MCF 10A (cell line): ENCODE data around the gene PLXDC2. TPM values are rescaled to one million over a fixed set of nuclear protein-coding genes. Genes with fewer than 3 reads are reported as not detected.

Experiments
- BruUV-seq: library from RNA; stranded (reverse); fragments of 400-500 nt; replicated peaks from 2 replicates; lab custom pipeline; 2021; lab: Mats Ljungman, UMichigan
- CTCF ChIA-PET: fragments of 300-600 bp; sonication (Branson Sonifier 250); formaldehyde crosslinking; extraction: SDS; loops from one replicate; lab custom pipeline; 2021; ENCODE audit warnings: antibody characterized with exemption, inconsistent platforms; lab: Yijun Ruan, JAX
- POLR2A ChIA-PET: fragments of 300-600, 350-650 bp; sonication (Branson Sonifier 250); formaldehyde crosslinking; extraction: SDS; loops from one replicate; lab custom pipeline; 2020; ENCODE audit warnings: antibody characterized with exemption, inconsistent platforms; lab: Yijun Ruan, JAX
- DNase-seq: peaks from one replicate; pipeline ENCODE4 v3.0.0-alpha.2; 2018; ENCODE audit not compliant: unreplicated experiment
- H3K27ac Mint-ChIP-seq: one replicate; pipeline ENCODE4 v1.8.0; 2022; ENCODE audit warnings: mild to moderate bottlenecking, low read depth, mixed read lengths; ENCODE audit not compliant: unreplicated experiment
- H3K27me3 Mint-ChIP-seq: one replicate; pipeline ENCODE4 v1.8.0; 2022; ENCODE audit warnings: mixed read lengths; ENCODE audit not compliant: insufficient read depth, unreplicated experiment
- H3K36me3 Mint-ChIP-seq: one replicate; pipeline ENCODE4 v1.8.0; 2022; ENCODE audit warnings: mild to moderate bottlenecking, moderate library complexity, mixed read lengths; ENCODE audit not compliant: insufficient read depth, unreplicated experiment
- H3K4me1 Mint-ChIP-seq: one replicate; pipeline ENCODE4 v1.8.0; 2022; ENCODE audit warnings: mixed read lengths; ENCODE audit not compliant: insufficient read depth, unreplicated experiment
- H3K4me3 Mint-ChIP-seq: one replicate; pipeline ENCODE4 v1.8.0; 2022; ENCODE audit warnings: mild to moderate bottlenecking, moderate library complexity, mixed read lengths; ENCODE audit not compliant: unreplicated experiment
- H3K9me3 Mint-ChIP-seq: one replicate; pipeline ENCODE4 v1.8.0; 2022; ENCODE audit warnings: mixed read lengths; ENCODE audit not compliant: unreplicated experiment
- intact Hi-C: fragments of 100-400 bp; cut with micrococcal nuclease; formaldehyde crosslinking; loops from 2 replicates; pipeline ENCODE4 v1.14.1; 2022
- total RNA-seq: library from RNA; stranded (reverse); gene quantifications from 2 replicates; pipeline ENCODE4 v1.2.3, GENCODE V29; 2022
- TF ChIP-seq, protein P1 (sequence below): fragments of 200-600 bp; IDR thresholded peaks from one replicate; pipeline ENCODE4 v1.8.0; 2022; ENCODE audit warnings: antibody characterized with exemption, mild to moderate bottlenecking; ENCODE audit not compliant: unreplicated experiment

Gene PLXDC2
- total RNA-seq, 1 experiment from 2014 or later = 23.3 TPM

DNA sequence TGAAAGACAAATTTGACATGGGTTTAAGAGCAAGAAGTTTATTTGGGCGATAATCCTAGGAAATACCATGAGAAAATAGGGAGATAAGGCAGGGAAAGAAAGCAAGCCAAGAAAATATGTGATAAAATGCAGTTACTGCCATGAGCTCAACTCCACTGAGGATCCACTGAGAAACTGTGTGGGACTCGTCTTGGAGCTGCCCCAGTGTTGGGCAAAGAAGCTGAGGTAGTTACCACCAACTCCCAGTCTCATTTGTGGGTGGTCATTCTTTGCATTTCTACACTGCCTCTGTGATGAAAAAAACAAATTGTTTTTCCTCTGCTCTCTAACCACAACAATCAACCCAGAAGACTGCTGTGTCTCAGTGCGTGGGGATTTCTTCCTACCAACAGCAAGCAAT is 498.2 kb downstream of the PLXDC2 start:
- no TSS peak for BruUV-seq
- Mint-ChIP-seq H3K9me3 (no peaks in the 10 kb centered on the region), H3K36me3 (no peaks in the 10 kb centered on the region), H3K27me3 (no peaks in the 10 kb centered on the region), H3K27ac (no peak overlapping the region), H3K4me3 (no peak overlapping the region), H3K4me1 (no peaks in the 10 kb centered on the region)
- ChIA-PET CTCF (interaction anchor here (0.6 to 1.7 kb wide), 2 partner anchors 12 to 375 kb away, joined by 3 to 4 read pairs; no protein-coding TSS in a partner anchor), POLR2A (no interaction called here)
- intact Hi-C loops = no loop called here
- DNase-seq = no peak
- TF ChIP-seq, protein P1, sequence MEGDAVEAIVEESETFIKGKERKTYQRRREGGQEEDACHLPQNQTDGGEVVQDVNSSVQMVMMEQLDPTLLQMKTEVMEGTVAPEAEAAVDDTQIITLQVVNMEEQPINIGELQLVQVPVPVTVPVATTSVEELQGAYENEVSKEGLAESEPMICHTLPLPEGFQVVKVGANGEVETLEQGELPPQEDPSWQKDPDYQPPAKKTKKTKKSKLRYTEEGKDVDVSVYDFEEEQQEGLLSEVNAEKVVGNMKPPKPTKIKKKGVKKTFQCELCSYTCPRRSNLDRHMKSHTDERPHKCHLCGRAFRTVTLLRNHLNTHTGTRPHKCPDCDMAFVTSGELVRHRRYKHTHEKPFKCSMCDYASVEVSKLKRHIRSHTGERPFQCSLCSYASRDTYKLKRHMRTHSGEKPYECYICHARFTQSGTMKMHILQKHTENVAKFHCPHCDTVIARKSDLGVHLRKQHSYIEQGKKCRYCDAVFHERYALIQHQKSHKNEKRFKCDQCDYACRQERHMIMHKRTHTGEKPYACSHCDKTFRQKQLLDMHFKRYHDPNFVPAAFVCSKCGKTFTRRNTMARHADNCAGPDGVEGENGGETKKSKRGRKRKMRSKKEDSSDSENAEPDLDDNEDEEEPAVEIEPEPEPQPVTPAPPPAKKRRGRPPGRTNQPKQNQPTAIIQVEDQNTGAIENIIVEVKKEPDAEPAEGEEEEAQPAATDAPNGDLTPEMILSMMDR = no peak

DNA sequence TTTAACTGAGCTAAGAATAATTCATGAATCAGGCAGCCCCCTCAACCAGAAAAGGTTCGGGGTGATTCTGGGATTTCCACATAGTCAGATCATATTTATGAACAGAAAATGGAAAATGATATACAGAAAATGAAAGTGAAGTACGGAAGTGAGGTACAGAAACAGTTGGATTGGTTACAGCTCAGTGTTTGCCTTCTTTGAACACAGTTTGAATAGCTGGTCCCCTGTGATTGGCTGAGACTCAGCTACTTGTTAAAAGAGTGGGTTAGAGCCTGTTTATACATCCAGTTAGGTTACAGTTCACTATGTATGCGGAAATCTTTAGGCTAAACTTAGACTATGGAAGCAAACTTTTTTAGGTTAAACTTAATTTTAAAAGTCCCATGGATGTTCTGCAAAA is 511.7 kb downstream of the PLXDC2 start:
- no peak for DNase-seq
- POLR2A ChIA-PET = no interaction called here

DNA sequence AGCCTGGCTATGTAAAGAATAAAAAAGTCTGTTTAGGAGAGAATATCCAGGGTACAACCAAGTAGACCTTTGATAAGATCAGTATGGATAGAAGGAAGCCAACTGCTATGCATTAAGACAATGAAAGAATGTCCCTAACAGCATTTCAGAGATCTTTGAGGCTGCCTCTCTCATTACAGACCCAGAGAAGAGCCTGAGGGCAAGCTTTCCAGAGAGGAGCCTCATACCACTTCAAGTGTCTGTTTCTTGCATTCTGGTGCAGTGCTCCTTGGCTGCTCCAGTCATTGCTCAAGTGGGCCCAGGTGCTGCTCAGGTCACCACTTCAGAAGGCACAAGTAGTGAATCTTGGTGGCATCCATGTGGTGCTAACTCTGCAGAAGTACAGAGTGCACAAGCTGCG is 514.0 kb downstream of the PLXDC2 start:
- Mint-ChIP-seq H3K9me3 (no peaks in the 10 kb centered on the region), H3K27ac (no peak overlapping the region), H3K36me3 (no peaks in the 10 kb centered on the region), H3K27me3 (no peaks in the 10 kb centered on the region), H3K4me1 (no peaks in the 10 kb centered on the region), H3K4me3 (no peak overlapping the region)
- TF ChIP-seq, protein P1 = no peak
- DNase-seq = no peak
- ChIA-PET CTCF (no interaction called here), POLR2A (no interaction called here)
- no TSS peak for BruUV-seq
- intact Hi-C loops = no loop called here

More for the DNA sequence above, 511.7 kb downstream of the PLXDC2 start:
- TF ChIP-seq, protein P1 = no peak
- CTCF ChIA-PET = no interaction called here
- no TSS peak for BruUV-seq
- Mint-ChIP-seq H3K27me3 (no peaks in the 10 kb centered on the region), H3K9me3 (no peaks in the 10 kb centered on the region), H3K4me1 (no peaks in the 10 kb centered on the region), H3K27ac (no peak overlapping the region), H3K4me3 (no peak overlapping the region), H3K36me3 (no peaks in the 10 kb centered on the region)
- intact Hi-C loops = no loop called here

DNA sequence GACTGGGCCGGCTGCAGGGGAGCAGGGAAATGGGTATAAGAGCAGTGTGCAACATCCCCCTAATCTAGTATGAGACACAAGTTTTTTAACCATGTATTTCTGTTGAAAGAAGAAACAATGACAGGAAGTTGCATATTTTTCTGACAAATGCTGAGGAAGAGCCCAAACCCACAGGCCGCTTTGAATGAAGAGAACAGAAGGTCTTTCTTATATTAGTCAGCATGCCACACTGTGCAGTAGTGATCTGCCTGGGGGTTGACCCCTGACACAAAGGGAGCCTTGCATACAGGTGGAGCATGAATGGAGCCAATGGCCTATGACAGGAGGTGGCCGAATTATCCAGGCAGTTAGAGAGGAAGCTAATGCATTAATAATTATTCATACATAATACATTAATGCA is 518.3 kb downstream of the PLXDC2 start:
- no peak for DNase-seq
- ChIA-PET CTCF (no interaction called here), POLR2A (no interaction called here)
- H3K9me3 Mint-ChIP-seq = peaks cover 16% of the 10 kb centered on the region
- no TSS peak for BruUV-seq
- H3K27ac Mint-ChIP-seq = no peak overlapping the region
- no peak overlapping the region for H3K4me3 Mint-ChIP-seq
- H3K27me3 Mint-ChIP-seq = no peaks in the 10 kb centered on the region
- TF ChIP-seq, protein P1 = no peak
- H3K36me3 Mint-ChIP-seq = no peaks in the 10 kb centered on the region
- H3K4me1 Mint-ChIP-seq = no peaks in the 10 kb centered on the region
- intact Hi-C loops = no loop called here
